K562 (cell line): ENCODE data around the gene REG4. TPM values are rescaled to one million over a fixed set of nuclear protein-coding genes. Genes with fewer than 3 reads are reported as not detected.

Experiments
- ATAC-seq: fragments of 200-7000 bp; cut with Tn5 transposase; 3 replicates; pipeline ENCODE4 v1.9.1; 2020; ENCODE audit warnings: moderate library complexity
- BruUV-seq: library from RNA; stranded (reverse); fragments of 400-500 nt; replicated peaks from 2 replicates; lab custom pipeline; 2021; lab: Mats Ljungman, UMichigan
- CTCF ChIA-PET: fragments of 300-600 bp; formaldehyde crosslinking; extraction: SDS; loops from one replicate; lab custom pipeline; 2021; ENCODE audit warnings: low intra/inter-chr PET ratio; lab: Yijun Ruan, JAX
- POLR2A ChIA-PET: fragments of 300-600, 350-650 bp; sonication (Branson Sonifier 250); formaldehyde crosslinking; extraction: SDS; loops from one replicate; lab custom pipeline; 2021; ENCODE audit warnings: antibody characterized with exemption, inconsistent platforms; lab: Yijun Ruan, JAX
- DNase-seq, 4 experiments: peaks; one replicate each; pipeline versions ENCODE4 v3.0.0 to v3.0.0-alpha.2; 2011 to 2018; ENCODE audit warnings: low spot score in 3 of 4, mixed read lengths in 3 of 4; ENCODE audit errors: extremely low read depth in 1 of 4
- FAIRE-seq: peaks from 2 replicates; lab custom pipeline; 2011; peaks lifted over from hg19 to GRCh38; lab: Jason Lieb, UNC
- H2AFZ ChIP-seq: 2 replicates; pipeline ENCODE4 v1.6.0; 2011; ENCODE audit warnings: low read depth, low read length, control low read depth, inconsistent platforms
- H3K27ac ChIP-seq: fragments of 200-600 bp; 3 replicates; pipeline ENCODE4 v1.8.0; 2011; ENCODE audit warnings: low read depth, mild to moderate bottlenecking, control low read depth, inconsistent platforms, low read length, moderate library complexity, mixed read lengths; ENCODE audit errors: extremely low read depth
- H3K27me3 ChIP-seq, 2 experiments: fragments of 300-600 bp in 1 of 2; 2 replicates in 1 of 2; 3 replicates in 1 of 2; pipeline versions ENCODE4 v1.6.0 to v1.8.0; 2011; ENCODE audit warnings: inconsistent platforms in 2 of 2, low read length in 2 of 2, mild to moderate bottlenecking in 1 of 2, mixed read lengths in 1 of 2, moderate library complexity in 1 of 2; ENCODE audit not compliant: control insufficient read depth in 2 of 2, insufficient read depth in 2 of 2
- H3K36me3 ChIP-seq: fragments of 300-600 bp; 3 replicates; pipeline ENCODE4 v1.8.0; 2011; ENCODE audit warnings: mild to moderate bottlenecking, low read length, inconsistent platforms; ENCODE audit not compliant: control insufficient read depth, insufficient read depth
- H3K4me1 ChIP-seq, 2 experiments: fragments of 200-600 bp in 1 of 2; replicated peaks in 1 of 2; 2 replicates in 1 of 2; 3 replicates in 1 of 2; pipeline versions ENCODE4 v1.5.1 to v1.8.0; 2011; ENCODE audit warnings: inconsistent platforms in 2 of 2, low read length in 2 of 2, mild to moderate bottlenecking in 1 of 2, mixed read lengths in 1 of 2, moderate library complexity in 1 of 2; ENCODE audit not compliant: control insufficient read depth in 2 of 2, insufficient read depth in 2 of 2
- H3K4me2 ChIP-seq: 2 replicates; pipeline ENCODE4 v1.6.1; 2011; ENCODE audit warnings: low read length, control low read depth, inconsistent platforms, mixed read lengths; ENCODE audit not compliant: insufficient read depth
- H3K4me3 ChIP-seq: fragments of 200-600 bp; sonication (generic), shearing (Covaris generic); 2 replicates; pipeline ENCODE4 v1.5.1; 2016; ENCODE audit warnings: control low read depth, inconsistent platforms
- H3K79me2 ChIP-seq: fragments of 200-600 bp; 3 replicates; pipeline ENCODE4 v1.8.0; 2011; ENCODE audit warnings: low read length, inconsistent platforms; ENCODE audit not compliant: control insufficient read depth, insufficient read depth
- H3K9ac ChIP-seq, 2 experiments: 2 replicates each; pipeline versions ENCODE4 v1.6.0 to v1.6.1; 2011; ENCODE audit warnings: low read depth in 2 of 2, low read length in 2 of 2, control low read depth in 1 of 2, inconsistent platforms in 1 of 2, mild to moderate bottlenecking in 1 of 2, mixed read lengths in 1 of 2; ENCODE audit not compliant: insufficient read depth in 1 of 2
- H3K9me1 ChIP-seq: one replicate; pipeline ENCODE4 v1.6.0; 2011; ENCODE audit warnings: inconsistent platforms, mild to moderate bottlenecking, low read length, moderate library complexity; ENCODE audit not compliant: control insufficient read depth, insufficient read depth
- H3K9me3 ChIP-seq: replicated peaks from 2 replicates; pipeline ENCODE4 v1.5.1; 2011; ENCODE audit warnings: low read depth, low read length, inconsistent platforms; ENCODE audit not compliant: control insufficient read depth, insufficient read depth
- H4K20me1 ChIP-seq: replicated peaks from 2 replicates; pipeline ENCODE4 v1.6.1; 2011; ENCODE audit warnings: low read length, inconsistent platforms, mixed read lengths; ENCODE audit not compliant: control insufficient read depth, insufficient read depth
- CHD4 ChIP-seq: fragments of 200-600 bp; sonication (generic); IDR thresholded peaks from 3 replicates; pipeline ENCODE4 v1.6.1; 2012; ENCODE audit warnings: low read depth, mild to moderate bottlenecking, mixed read lengths, low read length, inconsistent platforms; ENCODE audit not compliant: insufficient read depth, insufficient replicate concordance, poor library complexity, severe bottlenecking
- ELF1 ChIP-seq: fragments of 200-800 bp; sonication (Bioruptor generic); IDR thresholded peaks from 2 replicates; pipeline ENCODE4 v1.6.1; 2016; ENCODE audit warnings: missing genetic modification characterization, missing compliant biosample characterization
- FOXK1 ChIP-seq: sonication (generic); formaldehyde crosslinking; IDR thresholded peaks from 2 replicates; pipeline ENCODE4 v1.8.0; 2022; ENCODE audit warnings: missing genetic modification reagents, mild to moderate bottlenecking, borderline replicate concordance
- JUN ChIP-seq, 2 experiments: sonication (generic) in 1 of 2; formaldehyde crosslinking in 1 of 2; IDR thresholded peaks; 2 replicates each; pipeline versions ENCODE4 v1.6.1 to v1.8.0; 2012 to 2022; ENCODE audit warnings: borderline replicate concordance in 2 of 2, mild to moderate bottlenecking in 2 of 2, improper control_type of control experiment in 1 of 2, low read depth in 1 of 2, low read length in 1 of 2, missing genetic modification reagents in 1 of 2
- KAT8 ChIP-seq: fragments of 450-650 bp; IDR thresholded peaks from 2 replicates; pipeline ENCODE4 v1.6.1; 2016; ENCODE audit warnings: low read depth, mild to moderate bottlenecking
- KHSRP ChIP-seq: fragments of 450-650 bp; IDR thresholded peaks from 2 replicates; pipeline ENCODE4 v1.6.1; 2017
- NBN ChIP-seq: fragments of 450-650 bp; IDR thresholded peaks from 2 replicates; pipeline ENCODE4 v1.6.1; 2016; ENCODE audit warnings: low read depth, mild to moderate bottlenecking
- POLR2H ChIP-seq: IDR thresholded peaks from 2 replicates; pipeline ENCODE4 v1.6.1; 2016; ENCODE audit warnings: missing genetic modification characterization, low read depth, mild to moderate bottlenecking, control low read depth, missing compliant biosample characterization, moderate library complexity
- POU5F1 ChIP-seq: fragments of 150-350 bp; IDR thresholded peaks from 2 replicates; pipeline ENCODE4 v1.6.1; 2014; ENCODE audit warnings: borderline replicate concordance, low read length, low read depth, mild to moderate bottlenecking; ENCODE audit not compliant: partially characterized antibody
- ZSCAN32 ChIP-seq: fragments of 450-650 bp; formaldehyde crosslinking; IDR thresholded peaks from 2 replicates; pipeline ENCODE4 v1.4.0; 2020; ENCODE audit warnings: mild to moderate bottlenecking, moderate library complexity
- WGBS: fragments of 100-300 bp; shearing (Covaris generic); methylation state at CpG from one replicate; pipeline ENCODE4 v1.1.6; 2016; ENCODE audit warnings: low coverage, mixed read lengths; ENCODE audit not compliant: insufficient coverage; ENCODE audit errors: missing lambda C conversion rate; 5-methylcytosine and 5-hydroxymethylcytosine counted together
- in situ Hi-C: fragments of 300-500 bp; cut with MboI; formaldehyde crosslinking; loops from 4 replicates; pipeline ENCODE4 v1.15.0; 2018; ENCODE audit warnings: inconsistent platforms, mixed read lengths
- intact Hi-C: fragments of 100-400 bp; cut with micrococcal nuclease; formaldehyde crosslinking; loops from 2 replicates; pipeline ENCODE4 v1.14.2; 2022
- polyA plus RNA-seq, 8 experiments: library from polyadenylated mRNA; depleted of rRNA in 4 of 8; stranded (reverse) in 5 of 8; unstranded in 3 of 8; fragments of >200 nt; fragmentation: Nextera tagmentation in 2 of 8; fragmentation: Illumina TruSeq in 1 of 8; extraction: Ambion mirVana in 2 of 8; extraction: Trizol in 1 of 8; gene quantifications; 2 replicates each; pipeline versions ENCODE4 v1.2.1 to v1.2.3, GENCODE V29; 2011 to 2014; ENCODE audit warnings: inconsistent platforms in 1 of 8, missing spikeins in 1 of 8
- total RNA-seq, 7 experiments: library from RNA; depleted of rRNA in 6 of 7; stranded (reverse); fragments of >200 nt in 6 of 7; fragmentation: Illumina TruSeq in 2 of 7; extraction: Trizol in 2 of 7; gene quantifications; 2 replicates each; pipeline versions ENCODE4 v1.2.1 to v1.2.3, GENCODE V29; 2011 to 2021; ENCODE audit warnings: low replicate concordance in 1 of 7

Gene REG4
- total and polyA plus RNA-seq, 9 of the 15 experiments (the other 6 are each of a cell fraction or from before 2014, with no cell fraction given): not detected

DNA sequence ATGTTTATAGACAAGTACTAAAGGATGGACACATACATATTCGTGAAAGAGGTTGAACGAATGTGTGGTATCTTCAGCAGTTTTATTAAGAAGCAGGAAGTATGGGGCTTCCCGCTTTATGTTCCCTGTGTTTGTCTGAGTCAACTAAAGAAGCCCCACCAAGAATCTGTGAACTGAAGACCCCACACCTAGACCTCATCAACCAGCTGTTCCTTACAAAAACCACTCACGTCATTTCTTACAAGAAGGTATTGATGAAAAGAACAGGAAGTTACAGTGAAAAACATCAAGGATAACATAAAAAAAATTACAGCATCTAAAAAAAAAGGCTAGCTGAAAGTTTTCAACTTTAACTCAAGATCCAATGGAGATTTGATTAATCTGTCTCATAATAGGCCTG lies 12.3 kb downstream of the REG4 start (continued):
- no peak for TF ChIP-seq JUN (IDR thresholded peaks at IDR 0.05; ENCODE audit: borderline replicate concordance, low read depth, low read length)
- no peak for TF ChIP-seq JUN (CRISPR knock-in tag; IDR thresholded peaks at IDR 0.05; ENCODE audit: borderline replicate concordance)
- no peak for TF ChIP-seq CHD4

DNA sequence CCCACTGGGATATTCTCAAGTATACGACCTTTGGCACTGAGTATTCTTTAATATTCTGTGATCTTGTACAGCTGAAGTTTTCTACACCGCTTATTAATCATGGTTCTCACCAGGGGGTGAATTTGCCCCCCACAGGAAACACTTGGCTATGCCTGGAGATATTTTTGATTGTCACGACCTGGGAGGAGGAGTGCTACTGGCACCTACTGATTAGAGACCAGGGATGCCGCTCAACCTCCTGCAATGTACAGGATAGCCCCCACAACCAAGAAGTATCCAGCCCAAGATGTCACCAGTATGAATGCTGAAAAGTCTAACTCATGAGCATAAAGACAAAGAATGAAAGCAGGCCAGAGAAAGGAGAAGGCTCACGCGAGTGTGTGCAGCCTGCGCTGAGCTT lies 13.7 kb downstream of the REG4 start:
- no peak overlapping the region for H3K4me3 ChIP-seq
- DNase-seq (no peak), ATAC-seq (no peak), FAIRE-seq (no peak)
- ChIA-PET POLR2A (interaction anchor here (1.0 kb wide), 2 partner anchors 60 to 139 kb away, joined by 3 to 4 read pairs; no protein-coding TSS in a partner anchor), CTCF (no interaction called here)
- H3K79me2 ChIP-seq: no peaks in the 10 kb centered on the region
- no peaks in the 10 kb centered on the region for H3K36me3 ChIP-seq
- H3K4me1 ChIP-seq: no peaks in the 10 kb centered on the region
- H3K9ac ChIP-seq: no peak overlapping the region
- in situ Hi-C loops: no loop called here
- H3K4me2 ChIP-seq: no peak overlapping the region
- no peaks in the 10 kb centered on the region for H3K9me3 ChIP-seq
- no peak overlapping the region for H3K27ac ChIP-seq
- no peaks in the 10 kb centered on the region for H3K9me1 ChIP-seq
- peaks cover 56 to 57% of the 10 kb centered on the region in 2 experiments for H3K27me3 ChIP-seq
- TF ChIP-seq NBN (no peak), POU5F1 (no peak), FOXK1 (CRISPR knock-in tag) (no peak), KHSRP (no peak), ELF1 (no peak), ZSCAN32 (CRISPR knock-in tag) (no peak), POLR2H (tag) (no peak), KAT8 (no peak)
- H2AFZ ChIP-seq: no peak overlapping the region
- H4K20me1 ChIP-seq: no peaks in the 10 kb centered on the region
- intact Hi-C loops: loop anchor here (5.0 kb wide), 1 partner anchor 50 kb away; no protein-coding TSS in a partner anchor
- no TSS peak for BruUV-seq
- 0% methylated on average over 7 of the region's 7 CpGs for WGBS
